GM21737 (cell line): ENCODE results near the gene CNTNAP1.
"Not testable (repeated sequence)": the region's sequence is repeated elsewhere in the genome, so short reads cannot be mapped to it uniquely, and the experiment has no call there.

Experiments used
- ATAC-seq: cut with Tn5 transposase; IDR thresholded peaks from one replicate; pipeline ENCODE4 v1.9.1; 2021; ENCODE audit warnings: mild to moderate bottlenecking, moderate library complexity; ENCODE audit not compliant: unreplicated experiment

The CNTNAP1 gene

GRCh38 chr17:42681976-42682721 lies at the start of gene CNTNAP1:
TSS of gene CNTNAP1 (plus strand) at chr17:42682531. CDS start at chr17:42682830, 299 bp downstream.
- no peak for ATAC-seq

DNA sequence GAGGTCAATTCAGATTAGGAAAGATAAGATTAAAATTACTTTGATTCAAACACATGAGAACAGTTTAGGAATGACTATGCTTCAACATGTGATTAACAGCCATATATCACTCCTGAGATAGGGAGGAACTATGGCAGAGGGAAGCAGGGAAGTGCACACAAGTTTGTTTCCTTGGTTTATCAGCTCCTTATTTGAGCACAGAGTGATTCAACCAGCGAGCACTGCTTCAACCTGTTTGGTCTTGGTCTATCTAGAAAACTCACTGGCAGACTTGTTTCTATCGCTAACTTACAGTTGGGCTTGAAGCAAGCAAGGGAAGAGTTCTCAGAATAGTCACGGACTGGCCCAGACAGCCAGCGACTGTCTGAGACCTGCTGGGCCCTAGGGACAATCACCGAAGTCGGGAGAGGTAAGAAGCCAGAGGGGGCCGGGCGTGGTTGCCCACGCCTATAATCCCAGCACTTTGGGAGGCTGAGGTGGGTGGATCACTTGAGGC lies 49.3 kb upstream of the CNTNAP1 start:
- no peak for ATAC-seq

GRCh38 chr17:42639525-42640113 lies 42.7 kb upstream of the CNTNAP1 start:
- ATAC-seq, result no peak

- ATAC-seq, result no peak
Measured at GRCh38 chr17:42640121-42640520, 42.2 kb upstream of the CNTNAP1 start.

- no peak for ATAC-seq
Measured at GRCh38 chr17:42642336-42642735, 40.0 kb upstream of the CNTNAP1 start.

- ATAC-seq, result no peak
Measured at GRCh38 chr17:42647778-42648177, 34.6 kb upstream of the CNTNAP1 start.

DNA sequence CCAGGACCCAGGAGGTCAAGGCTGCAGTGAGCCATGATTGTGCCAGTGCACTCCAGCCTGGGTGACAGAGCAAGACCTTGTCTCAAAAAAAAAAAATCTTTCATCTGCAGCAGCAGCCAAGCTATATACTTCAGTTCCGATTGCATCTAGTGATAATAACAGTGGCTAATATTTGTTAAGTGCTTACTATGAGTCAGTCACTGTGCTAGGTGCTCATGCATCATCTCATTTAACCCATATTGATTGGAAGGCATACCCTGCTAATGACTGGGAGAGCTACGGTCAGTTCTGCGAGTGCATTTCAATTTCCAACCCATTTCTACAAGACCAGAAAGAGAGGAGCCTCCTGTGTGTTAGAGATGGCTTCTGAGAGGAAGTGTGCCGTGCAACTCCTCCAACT lies 30.9 kb upstream of the CNTNAP1 start:
- no peak for ATAC-seq

GRCh38 chr17:42653179-42654124 lies 28.9 kb upstream of the CNTNAP1 start:
- ATAC-seq, result no peak

DNA sequence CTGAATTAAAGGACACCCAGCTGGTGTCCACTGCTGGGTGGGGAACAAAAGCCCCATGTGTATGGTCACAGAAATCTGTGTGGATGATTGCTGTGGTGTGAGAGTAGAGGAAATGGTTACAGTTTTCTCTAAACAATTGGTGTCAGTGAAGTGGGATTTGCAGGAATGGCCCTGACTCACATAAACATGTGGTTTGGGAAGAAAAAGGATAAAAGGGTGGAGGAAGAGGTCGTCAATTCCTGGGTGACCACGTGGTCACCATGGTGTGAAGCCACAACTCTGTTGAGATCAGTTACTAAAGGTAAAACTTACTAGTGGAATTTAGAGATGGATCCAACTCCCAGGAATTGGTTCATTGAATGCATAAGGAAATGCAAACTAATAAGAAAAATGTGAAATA lies 26.8 kb upstream of the CNTNAP1 start:
- ATAC-seq, result no peak

DNA sequence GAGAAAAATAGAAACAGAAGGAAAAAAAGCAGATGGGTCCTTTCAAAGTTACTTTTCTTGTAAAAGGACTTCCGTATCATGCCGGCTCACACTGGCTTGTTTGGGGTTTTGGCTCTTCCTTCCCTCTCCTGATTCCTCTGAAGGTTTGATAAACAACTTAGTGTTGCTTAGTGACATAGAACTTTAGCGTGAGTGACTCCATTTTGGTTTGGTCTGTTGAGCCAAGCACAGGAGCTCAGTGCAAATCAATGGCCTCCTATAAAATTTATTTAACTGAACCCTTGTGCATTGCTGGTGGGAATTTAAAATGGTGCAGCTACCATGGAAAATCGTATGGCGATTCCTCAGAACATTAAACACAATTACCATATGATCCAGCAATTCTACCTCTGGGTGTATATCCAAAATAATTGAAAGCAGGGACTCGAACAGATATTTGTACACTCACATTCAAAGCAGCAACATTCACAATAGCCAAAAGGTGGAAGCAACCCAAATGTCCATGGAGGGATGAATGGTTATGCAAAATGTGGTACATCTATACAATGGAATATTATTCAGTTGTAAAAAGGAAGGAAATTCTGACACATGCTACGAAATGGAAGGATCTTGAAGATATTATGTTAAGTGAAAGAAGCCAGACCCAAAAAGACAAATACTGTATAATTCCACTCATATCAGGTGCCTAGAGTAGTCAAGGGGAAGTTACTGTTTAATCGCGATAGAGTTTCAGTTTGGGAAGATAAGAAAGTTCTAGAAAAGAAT lies 24.3 kb upstream of the CNTNAP1 start:
- ATAC-seq, result no peak

GRCh38 chr17:42659079-42659931 lies 23.0 kb upstream of the CNTNAP1 start, which contains the start of gene TUBG2:
TSS of gene TUBG2 (plus strand) at chr17:42659284. CDS start at chr17:42659504, 220 bp downstream.
- no peak for ATAC-seq

DNA sequence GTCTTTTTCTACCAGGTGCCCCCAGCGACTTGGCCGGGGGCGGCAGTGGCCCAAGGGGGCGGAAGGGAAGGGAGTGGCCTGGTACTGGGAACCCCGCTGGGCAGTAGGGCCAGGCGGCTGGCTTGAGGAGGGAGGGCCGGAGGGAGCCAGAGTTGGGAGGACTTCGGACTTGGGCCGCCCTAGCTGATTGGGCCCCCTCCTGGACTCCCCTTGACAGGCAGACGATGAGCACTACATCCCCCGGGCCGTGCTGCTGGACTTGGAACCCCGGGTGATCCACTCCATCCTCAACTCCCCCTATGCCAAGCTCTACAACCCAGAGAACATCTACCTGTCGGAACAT lies 22.4 kb upstream of the CNTNAP1 start:
- ATAC-seq, result not testable (repeated sequence)

GRCh38 chr17:42660692-42661345 lies 21.5 kb upstream of the CNTNAP1 start:
- no peak for ATAC-seq

- ATAC-seq, result no peak
Measured at GRCh38 chr17:42665581-42666001, 16.7 kb upstream of the CNTNAP1 start.

GRCh38 chr17:42666126-42666525 lies 16.2 kb upstream of the CNTNAP1 start:
- not testable (repeated sequence) for ATAC-seq

GRCh38 chr17:42667088-42667951 lies 15.0 kb upstream of the CNTNAP1 start:
- no peak for ATAC-seq

DNA sequence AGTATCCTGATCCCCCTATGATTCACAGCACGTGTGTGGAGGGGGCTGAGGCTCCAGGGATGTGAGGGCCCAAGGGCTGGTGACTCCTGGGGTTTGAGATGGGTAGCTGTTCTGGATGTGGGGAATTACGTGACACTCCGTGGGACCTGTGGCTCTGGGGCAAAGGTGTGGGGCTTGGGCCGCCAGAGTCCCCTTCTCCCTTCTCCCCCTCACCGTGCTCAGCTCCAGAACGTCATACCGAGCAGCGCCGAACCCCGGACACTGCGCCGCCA lies 12.7 kb upstream of the CNTNAP1 start:
- ATAC-seq, result no peak

- ATAC-seq, result no peak
Measured at GRCh38 chr17:42669977-42670788, 12.1 kb upstream of the CNTNAP1 start.
